IMR-90 (cell line): ENCODE measurements around the gene UGT1A10. TPM values are rescaled to one million over a fixed set of nuclear protein-coding genes. Genes with fewer than 3 reads are reported as not detected.

Experiments used
- ATAC-seq: fragments of 200-7000 bp; cut with Tn5 transposase; 2 replicates; pipeline ENCODE4 v1.9.1; 2020; ENCODE audit warnings: low read depth, mild to moderate bottlenecking, moderate library complexity
- BruUV-seq: library from RNA; stranded (reverse); fragments of 400-500 nt; replicated peaks from 2 replicates; lab custom pipeline; 2021; lab: Mats Ljungman, UMichigan
- CTCF ChIA-PET: fragments of 300-600 bp; formaldehyde crosslinking; extraction: SDS; loops from one replicate; lab custom pipeline; 2021; ENCODE audit warnings: antibody characterized with exemption; lab: Yijun Ruan, JAX
- POLR2A ChIA-PET: fragments of 300-600 bp; sonication (Branson Sonifier 250); formaldehyde crosslinking; loops from one replicate; lab custom pipeline; 2022; ENCODE audit warnings: antibody characterized with exemption; ENCODE audit not compliant: unreplicated experiment; lab: Charles Lee
- DNase-seq: peaks from one replicate; pipeline ENCODE4 v3.0.0; 2013
- H2AFZ ChIP-seq: replicated peaks from 2 replicates; pipeline ENCODE3; 2013; ENCODE audit warnings: low read length, mild to moderate bottlenecking; ENCODE audit not compliant: poor library complexity
- H2AK5ac ChIP-seq: 2 replicates; pipeline ENCODE4 v1.6.1; 2013; ENCODE audit warnings: low read depth, low read length, inconsistent platforms
- H2AK9ac ChIP-seq: replicated peaks from 2 replicates; pipeline ENCODE3; 2013; ENCODE audit warnings: mild to moderate bottlenecking, low read depth, low read length, moderate library complexity; ENCODE audit not compliant: poor library complexity
- H2BK120ac ChIP-seq: 2 replicates; pipeline ENCODE4 v1.6.1; 2013; ENCODE audit warnings: low read depth, low read length, inconsistent platforms
- H2BK15ac ChIP-seq: 3 replicates; pipeline ENCODE4 v1.6.1; 2013; ENCODE audit warnings: low read depth, low read length, inconsistent platforms
- H2BK20ac ChIP-seq: 2 replicates; pipeline ENCODE4 v1.6.1; 2013; ENCODE audit warnings: low read depth, mild to moderate bottlenecking, inconsistent platforms, low read length, moderate library complexity
- H2BK5ac ChIP-seq: 2 replicates; pipeline ENCODE4 v1.6.1; 2013; ENCODE audit warnings: mild to moderate bottlenecking, low read depth, low read length, inconsistent platforms; ENCODE audit not compliant: poor library complexity, severe bottlenecking
- H3K14ac ChIP-seq: replicated peaks from 2 replicates; pipeline ENCODE4 v1.6.1; 2013; ENCODE audit warnings: low read depth, low read length, inconsistent platforms
- H3K18ac ChIP-seq: 2 replicates; pipeline ENCODE4 v1.6.1; 2013; ENCODE audit warnings: low read depth, low read length, control low read depth
- H3K23ac ChIP-seq: 2 replicates; pipeline ENCODE4 v1.6.1; 2013; ENCODE audit warnings: low read depth, low read length, inconsistent platforms
- H3K27ac ChIP-seq: 2 replicates; pipeline ENCODE4 v1.5.1; 2013; ENCODE audit warnings: mild to moderate bottlenecking, control low read depth, low read length; ENCODE audit not compliant: insufficient read depth
- H3K27me3 ChIP-seq: 2 replicates; pipeline ENCODE4 v1.6.1; 2013; ENCODE audit warnings: low read length; ENCODE audit not compliant: control insufficient read depth, insufficient read depth
- H3K36me3 ChIP-seq: 2 replicates; pipeline ENCODE4 v1.6.1; 2013; ENCODE audit warnings: low read length, mixed read lengths; ENCODE audit not compliant: control insufficient read depth, insufficient read depth
- H3K4ac ChIP-seq: 2 replicates; pipeline ENCODE4 v1.6.1; 2013; ENCODE audit warnings: low read depth, low read length, inconsistent platforms
- H3K4me1 ChIP-seq: 2 replicates; pipeline ENCODE4 v1.6.1; 2013; ENCODE audit warnings: low read length, mixed read lengths; ENCODE audit not compliant: control insufficient read depth, insufficient read depth
- H3K4me2 ChIP-seq: 2 replicates; pipeline ENCODE4 v1.6.1; 2013; ENCODE audit warnings: low read depth, mild to moderate bottlenecking, control low read depth, low read length, moderate library complexity
- H3K4me3 ChIP-seq: 2 replicates; pipeline ENCODE4 v1.5.1; 2013; ENCODE audit warnings: low read depth, mild to moderate bottlenecking, control low read depth, low read length, moderate library complexity; ENCODE audit not compliant: insufficient read depth
- H3K56ac ChIP-seq: 2 replicates; pipeline ENCODE4 v1.6.1; 2013; ENCODE audit warnings: low read length, inconsistent platforms; ENCODE audit not compliant: insufficient read depth; ENCODE audit errors: extremely low read depth
- H3K79me1 ChIP-seq, 2 experiments: 2 replicates each; pipeline ENCODE4 v1.6.1; 2013; ENCODE audit warnings: low read length in 2 of 2, inconsistent platforms in 1 of 2, low read depth in 1 of 2
- H3K9ac ChIP-seq: 2 replicates; pipeline ENCODE4 v1.6.1; 2013; ENCODE audit warnings: low read depth, low read length, control low read depth
- H3K9me1 ChIP-seq: 2 replicates; pipeline ENCODE4 v1.6.1; 2013; ENCODE audit warnings: low read length, inconsistent platforms; ENCODE audit not compliant: insufficient read depth
- H3K9me3 ChIP-seq: 2 replicates; pipeline ENCODE4 v1.6.1; 2013; ENCODE audit warnings: low read length; ENCODE audit not compliant: control insufficient read depth, insufficient read depth
- H4K20me1 ChIP-seq: 2 replicates; pipeline ENCODE4 v1.6.1; 2013; ENCODE audit warnings: low read length, inconsistent platforms; ENCODE audit not compliant: insufficient read depth
- H4K5ac ChIP-seq: 2 replicates; pipeline ENCODE4 v1.6.1; 2013; ENCODE audit warnings: mild to moderate bottlenecking, low read depth, low read length, control low read depth
- H4K8ac ChIP-seq, 2 experiments: 2 replicates each; pipeline ENCODE4 v1.6.1; 2013; ENCODE audit warnings: low read depth in 2 of 2, low read length in 2 of 2, control low read depth in 1 of 2, inconsistent platforms in 1 of 2
- H4K91ac ChIP-seq: 2 replicates; pipeline ENCODE4 v1.6.1; 2013; ENCODE audit warnings: low read depth, low read length, inconsistent platforms; ENCODE audit not compliant: insufficient read depth
- MAZ ChIP-seq: IDR thresholded peaks from 2 replicates; pipeline ENCODE4 v1.6.1; 2012; ENCODE audit warnings: low read depth, mild to moderate bottlenecking, low read length, improper control_type of control experiment, moderate library complexity, borderline replicate concordance
- NFE2L2 ChIP-seq: fragments of 150-350 bp; IDR thresholded peaks from 2 replicates; pipeline ENCODE4 v1.6.1; 2016; ENCODE audit warnings: low read depth, mild to moderate bottlenecking, low read length
- POLR2A ChIP-seq: IDR thresholded peaks from 2 replicates; pipeline ENCODE4 v1.6.1; 2012; ENCODE audit warnings: mild to moderate bottlenecking, low read depth, low read length
- whole genome bisulfite sequencing, 2 experiments: methylation state at CpG; one replicate each; pipeline versions ENCODE4 v1.1.5 to v1.1.7; 2013; ENCODE audit warnings: missing lambda C conversion rate in 2 of 2; ENCODE audit not compliant: insufficient read length in 1 of 2; ENCODE audit errors: extremely low coverage in 2 of 2; 5-methylcytosine and 5-hydroxymethylcytosine counted together
- dilution Hi-C: fragments of 300-500 bp; cut with HindIII; formaldehyde crosslinking; loops from one replicate; pipeline ENCODE4 v1.14.3; 2018; ENCODE audit warnings: low sequenced_read_pairs; ENCODE audit not compliant: unreplicated experiment
- in situ Hi-C: fragments of 300-500 bp; cut with MboI; formaldehyde crosslinking; loops from 3 replicates; pipeline ENCODE4 v1.14.3; 2019; ENCODE audit warnings: low sequenced_read_pairs, inconsistent platforms, mixed read lengths
- intact Hi-C: fragments of 100-400 bp; cut with micrococcal nuclease; formaldehyde crosslinking; loops from 2 replicates; pipeline ENCODE4 v1.10.0; 2022
- polyA plus RNA-seq, 3 experiments: library from polyadenylated mRNA; depleted of rRNA; stranded (reverse); fragments of >200 nt; gene quantifications; 2 replicates each; pipeline ENCODE4 v1.2.3, GENCODE V29; 2012; ENCODE audit warnings: low replicate concordance in 1 of 3
- total RNA-seq: library from RNA; depleted of rRNA; stranded (reverse); fragments of >200 nt; gene quantifications from 2 replicates; pipeline ENCODE4 v1.2.3, GENCODE V29; 2012
- TF ChIP-seq, protein P1 (sequence below): conservative IDR thresholded peaks from 2 replicates; pipeline ENCODE4 v1.5.1; 2012; ENCODE audit warnings: mild to moderate bottlenecking, low read depth, low read length, improper control_type of control experiment

UGT1A10 gene
- total and polyA plus RNA-seq, 2 of the 4 experiments (the other 2 are of a cell fraction) = not detected

DNA sequence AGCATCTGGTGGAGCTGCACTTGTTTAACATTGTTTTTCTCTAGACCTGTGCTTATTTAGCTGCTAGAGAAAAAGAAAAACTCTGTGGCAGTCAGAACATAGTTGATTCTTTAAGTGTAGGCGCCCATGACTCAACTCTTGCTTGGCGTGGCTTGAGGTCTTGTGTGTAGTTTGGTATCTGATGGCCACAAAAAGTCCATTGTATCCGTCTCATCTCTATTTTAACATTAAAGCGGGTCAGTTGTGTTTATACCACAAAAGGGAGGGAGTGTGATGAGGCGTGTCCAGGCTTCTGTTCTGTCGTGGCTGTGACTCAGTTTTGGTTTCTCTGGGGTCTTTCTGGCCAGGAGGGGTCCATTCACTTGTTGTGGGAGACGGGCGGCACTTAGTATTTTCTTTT, 43.0 kb upstream of the UGT1A10 start:
- Histone ChIP-seq H2AK5ac (no peak overlapping the region), H3K9ac (no peak overlapping the region), H4K91ac (no peak overlapping the region), H3K23ac (no peak overlapping the region), H3K27ac (no peak overlapping the region), H4K20me1 (no peaks in the 10 kb centered on the region), H3K79me1 (no peaks in the 10 kb centered on the region), H4K8ac (no peak overlapping the region), H3K4me1 (no peaks in the 10 kb centered on the region), H2BK120ac (no peak overlapping the region), H3K36me3 (no peaks in the 10 kb centered on the region), H3K4ac (no peak overlapping the region), H3K56ac (no peak overlapping the region), H3K4me3 (no peak overlapping the region), H2BK20ac (no peak overlapping the region), H2BK5ac (no peak overlapping the region), H3K27me3 (peaks cover 3% of the 10 kb centered on the region), H4K5ac (no peak overlapping the region), H2AK9ac (no peak overlapping the region), H3K4me2 (no peak overlapping the region), H3K9me3 (no peaks in the 10 kb centered on the region), H2BK15ac (no peak overlapping the region), H2AFZ (no peak overlapping the region), H3K14ac (no peak overlapping the region), H3K18ac (no peak overlapping the region), H3K9me1 (no peaks in the 10 kb centered on the region)
- intact Hi-C loops = no loop called here
- ChIA-PET CTCF (no interaction called here), POLR2A (no interaction called here)
- in situ Hi-C loops = no loop called here
- no peak for ATAC-seq
- TF ChIP-seq POLR2A = no peak
- TF ChIP-seq MAZ = no peak
- TF ChIP-seq, protein P1, sequence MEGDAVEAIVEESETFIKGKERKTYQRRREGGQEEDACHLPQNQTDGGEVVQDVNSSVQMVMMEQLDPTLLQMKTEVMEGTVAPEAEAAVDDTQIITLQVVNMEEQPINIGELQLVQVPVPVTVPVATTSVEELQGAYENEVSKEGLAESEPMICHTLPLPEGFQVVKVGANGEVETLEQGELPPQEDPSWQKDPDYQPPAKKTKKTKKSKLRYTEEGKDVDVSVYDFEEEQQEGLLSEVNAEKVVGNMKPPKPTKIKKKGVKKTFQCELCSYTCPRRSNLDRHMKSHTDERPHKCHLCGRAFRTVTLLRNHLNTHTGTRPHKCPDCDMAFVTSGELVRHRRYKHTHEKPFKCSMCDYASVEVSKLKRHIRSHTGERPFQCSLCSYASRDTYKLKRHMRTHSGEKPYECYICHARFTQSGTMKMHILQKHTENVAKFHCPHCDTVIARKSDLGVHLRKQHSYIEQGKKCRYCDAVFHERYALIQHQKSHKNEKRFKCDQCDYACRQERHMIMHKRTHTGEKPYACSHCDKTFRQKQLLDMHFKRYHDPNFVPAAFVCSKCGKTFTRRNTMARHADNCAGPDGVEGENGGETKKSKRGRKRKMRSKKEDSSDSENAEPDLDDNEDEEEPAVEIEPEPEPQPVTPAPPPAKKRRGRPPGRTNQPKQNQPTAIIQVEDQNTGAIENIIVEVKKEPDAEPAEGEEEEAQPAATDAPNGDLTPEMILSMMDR = no peak
- no peak for TF ChIP-seq NFE2L2
- no TSS peak for BruUV-seq
- DNase-seq = no peak
- dilution Hi-C loops = no loop called here
- no CpG with 5 or more reads among the region's 8 CpGs for WGBS, 2 experiments
